Bronchial epithelial cell (primary cell): ENCODE data around the gene EPB41L4A. TPM values are rescaled to one million over a fixed set of nuclear protein-coding genes. Genes with fewer than 3 reads are reported as not detected.
"Not testable (repeated sequence)": the region's sequence is repeated elsewhere in the genome, so short reads cannot be mapped to it uniquely, and the experiment has no call there.

ENCODE experiments used
- DNase-seq: peaks from one replicate; pipeline ENCODE4 v3.0.0-alpha.2; 2010; ENCODE audit warnings: low read depth
- FAIRE-seq: peaks from 2 replicates; lab custom pipeline; 2011; peaks lifted over from hg19 to GRCh38; lab: Jason Lieb, UNC
- H3K27me3 ChIP-seq: 2 replicates; pipeline ENCODE4 v1.5.1; 2011; ENCODE audit warnings: low read length; ENCODE audit not compliant: control insufficient read depth, insufficient read depth
- H3K36me3 ChIP-seq: 2 replicates; pipeline ENCODE4 v1.5.1; 2011; ENCODE audit warnings: low read length; ENCODE audit not compliant: control insufficient read depth, insufficient read depth
- H3K4me3 ChIP-seq: 2 replicates; pipeline ENCODE4 v1.5.1; 2011; ENCODE audit warnings: mild to moderate bottlenecking, low read depth, low read length, control low read depth
- total RNA-seq: library from RNA; depleted of rRNA; stranded (reverse); fragments of >200 nt; gene quantifications from 2 replicates; pipeline ENCODE4 v1.2.1, GENCODE V29; 2014
- TF ChIP-seq, protein P1 (sequence below): IDR thresholded peaks from 2 replicates; pipeline ENCODE4 v1.5.1; 2011; ENCODE audit warnings: mild to moderate bottlenecking, moderate library complexity, low read length, control low read depth, inconsistent platforms; ENCODE audit not compliant: insufficient read depth, severe bottlenecking

EPB41L4A gene
- total RNA-seq, 1 donor from 2014 or later, result 5.3 TPM

- TF ChIP-seq, protein P1, sequence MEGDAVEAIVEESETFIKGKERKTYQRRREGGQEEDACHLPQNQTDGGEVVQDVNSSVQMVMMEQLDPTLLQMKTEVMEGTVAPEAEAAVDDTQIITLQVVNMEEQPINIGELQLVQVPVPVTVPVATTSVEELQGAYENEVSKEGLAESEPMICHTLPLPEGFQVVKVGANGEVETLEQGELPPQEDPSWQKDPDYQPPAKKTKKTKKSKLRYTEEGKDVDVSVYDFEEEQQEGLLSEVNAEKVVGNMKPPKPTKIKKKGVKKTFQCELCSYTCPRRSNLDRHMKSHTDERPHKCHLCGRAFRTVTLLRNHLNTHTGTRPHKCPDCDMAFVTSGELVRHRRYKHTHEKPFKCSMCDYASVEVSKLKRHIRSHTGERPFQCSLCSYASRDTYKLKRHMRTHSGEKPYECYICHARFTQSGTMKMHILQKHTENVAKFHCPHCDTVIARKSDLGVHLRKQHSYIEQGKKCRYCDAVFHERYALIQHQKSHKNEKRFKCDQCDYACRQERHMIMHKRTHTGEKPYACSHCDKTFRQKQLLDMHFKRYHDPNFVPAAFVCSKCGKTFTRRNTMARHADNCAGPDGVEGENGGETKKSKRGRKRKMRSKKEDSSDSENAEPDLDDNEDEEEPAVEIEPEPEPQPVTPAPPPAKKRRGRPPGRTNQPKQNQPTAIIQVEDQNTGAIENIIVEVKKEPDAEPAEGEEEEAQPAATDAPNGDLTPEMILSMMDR, result peak; percentile 57
- DNase-seq, result peak; percentile 39
- FAIRE-seq, result no peak
- H3K27me3 ChIP-seq, result no peaks in the 10 kb centered on the region
- H3K36me3 ChIP-seq, result no peaks in the 10 kb centered on the region
- no peak overlapping the region for H3K4me3 ChIP-seq
Measured at GRCh38 chr5:112366987-112367386, 52.1 kb downstream of the EPB41L4A start.

DNA sequence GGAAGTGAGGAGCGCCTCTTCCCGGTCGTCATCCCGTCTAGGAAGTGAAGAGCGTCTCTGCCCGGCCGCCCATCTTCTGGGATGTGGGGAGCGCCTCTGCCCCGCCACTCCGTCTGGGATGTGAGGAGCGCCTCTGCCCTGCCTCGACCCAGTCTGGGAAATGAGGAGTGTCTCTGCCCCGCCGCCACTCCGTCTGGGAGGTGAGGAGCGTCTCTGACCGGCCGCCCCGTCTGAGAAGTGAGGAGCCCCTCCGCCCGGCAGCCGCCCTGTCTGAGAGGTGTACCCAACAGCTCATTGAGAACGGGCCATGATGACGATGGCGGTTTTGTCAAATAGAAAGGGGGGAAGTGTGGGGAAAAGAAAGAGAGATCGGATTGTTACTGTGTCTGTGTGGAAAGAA lies 58.3 kb downstream of the EPB41L4A start:
- not testable (repeated sequence) for DNase-seq, H3K36me3 ChIP-seq, H3K4me3 ChIP-seq, H3K27me3 ChIP-seq, FAIRE-seq

- Histone ChIP-seq H3K36me3 (no peaks in the 10 kb centered on the region), H3K4me3 (no peak overlapping the region), H3K27me3 (no peaks in the 10 kb centered on the region)
- TF ChIP-seq, protein P1, result no peak
- FAIRE-seq (no peak), DNase-seq (no peak)
Measured at GRCh38 chr5:112356178-112356956, 62.7 kb downstream of the EPB41L4A start.

- no peaks in the 10 kb centered on the region for H3K36me3 ChIP-seq
- DNase-seq, result no peak
- TF ChIP-seq, protein P1, result no peak
- FAIRE-seq, result no peak
- no peak overlapping the region for H3K4me3 ChIP-seq
- no peaks in the 10 kb centered on the region for H3K27me3 ChIP-seq
Measured at GRCh38 chr5:112355058-112355685, 63.9 kb downstream of the EPB41L4A start.

DNA sequence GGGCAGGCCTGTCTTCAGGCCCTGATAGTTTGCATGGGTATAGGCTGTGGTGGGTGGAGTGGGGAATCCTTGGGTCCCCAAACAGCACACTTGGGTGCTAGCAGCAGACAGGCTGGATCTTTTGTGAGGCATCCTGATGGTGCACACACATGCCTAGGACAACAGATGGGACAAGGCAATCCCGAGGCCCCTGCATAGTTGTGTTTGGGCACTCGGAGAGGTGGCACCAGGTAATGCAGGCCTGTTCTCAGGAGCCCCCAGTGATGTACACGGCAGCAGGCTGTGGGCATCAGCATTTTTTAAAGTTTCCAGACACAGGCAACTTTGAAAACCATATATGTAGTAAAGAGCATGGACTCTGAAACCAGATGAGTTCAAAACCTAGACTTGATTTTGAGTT lies 65.4 kb downstream of the EPB41L4A start:
- no peak overlapping the region for H3K4me3 ChIP-seq
- no peaks in the 10 kb centered on the region for H3K36me3 ChIP-seq
- H3K27me3 ChIP-seq, result no peaks in the 10 kb centered on the region
- no peak for FAIRE-seq
- TF ChIP-seq, protein P1, result no peak
- no peak for DNase-seq

DNA sequence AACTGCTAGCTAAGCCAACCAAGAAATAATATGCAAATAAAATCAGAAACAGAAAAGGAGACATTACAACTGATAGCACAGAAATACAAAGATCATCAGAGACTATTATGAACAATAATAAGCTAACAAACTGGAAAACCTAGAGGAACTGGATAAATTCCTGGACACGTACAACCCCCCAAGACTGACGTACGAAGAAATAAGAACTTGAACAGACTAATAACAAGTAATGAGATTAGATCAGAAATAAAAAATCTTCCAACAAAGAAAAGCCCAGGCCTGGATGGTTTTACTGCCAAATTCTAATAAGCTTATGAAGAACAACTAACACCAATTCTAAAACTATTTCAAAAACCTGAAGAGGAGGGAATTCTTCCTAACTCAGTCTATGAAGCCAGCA lies 67.9 kb downstream of the EPB41L4A start:
- Histone ChIP-seq H3K4me3 (no peak overlapping the region), H3K27me3 (no peaks in the 10 kb centered on the region), H3K36me3 (no peaks in the 10 kb centered on the region)
- no peak for FAIRE-seq
- TF ChIP-seq, protein P1, result no peak
- DNase-seq, result no peak
